Epithelial cell of proximal tubule (primary cell): ENCODE data around the gene BAIAP2. TPM values are rescaled to one million over a fixed set of nuclear protein-coding genes. Genes with fewer than 3 reads are reported as not detected.
"Not testable (repeated sequence)": the region's sequence is repeated elsewhere in the genome, so short reads cannot be mapped to it uniquely, and the experiment has no call there.

Source experiments
- DNase-seq: peaks from one replicate; pipeline ENCODE4 v3.0.0-alpha.2; 2011; ENCODE audit warnings: low read depth
- H3K4me3 ChIP-seq: 2 replicates; pipeline ENCODE4 v1.5.1; 2011; ENCODE audit warnings: low read depth, mild to moderate bottlenecking, low read length
- CTCF ChIP-seq: conservative IDR thresholded peaks from 2 replicates; pipeline ENCODE4 v1.5.1; 2012; ENCODE audit warnings: low read depth, mild to moderate bottlenecking, low read length
- total RNA-seq: library from RNA; depleted of rRNA; stranded (reverse); fragments of >200 nt; gene quantifications from 2 replicates; pipeline ENCODE4 v1.2.3, GENCODE V29; 2015

BAIAP2 gene
- total RNA-seq, 1 donor from 2014 or later = 44.0 TPM

GRCh38 chr17:81074875-81075274 lies 39.9 kb downstream of the BAIAP2 start:
- H3K4me3 ChIP-seq = no peak overlapping the region
- TF ChIP-seq CTCF = no peak
- DNase-seq = no peak

- H3K4me3 ChIP-seq = no peak overlapping the region
- no peak for DNase-seq
- no peak for TF ChIP-seq CTCF
These were observed 40.4 kb downstream of the BAIAP2 start for GRCh38 chr17:81075307-81075706.

GRCh38 chr17:81076141-81076679 lies 41.3 kb downstream of the BAIAP2 start:
- TF ChIP-seq CTCF = no peak
- H3K4me3 ChIP-seq = no peak overlapping the region
- DNase-seq = no peak

GRCh38 chr17:81078026-81078913 lies 43.3 kb downstream of the BAIAP2 start:
- not testable (repeated sequence) for H3K4me3 ChIP-seq, DNase-seq

GRCh38 chr17:81080019-81080418 lies 45.1 kb downstream of the BAIAP2 start:
- no peak for TF ChIP-seq CTCF
- H3K4me3 ChIP-seq = no peak overlapping the region
- no peak for DNase-seq

GRCh38 chr17:81081222-81082176 lies 46.5 kb downstream of the BAIAP2 start:
- H3K4me3 ChIP-seq = no peak overlapping the region
- no peak for DNase-seq
- TF ChIP-seq CTCF = no peak
